Superior temporal gyrus (tissue), 1 donor: ENCODE measurements around the gene ITIH3.
"Not testable (repeated sequence)": the region's sequence is repeated elsewhere in the genome, so short reads cannot be mapped to it uniquely, and the experiment has no call there.

Source experiments
- DNase-seq: peaks from one replicate; pipeline ENCODE4 v3.0.0-alpha.2; 2016; ENCODE audit errors: extremely low spot score

ITIH3 gene

GRCh38 chr3:52794612-52795099 is at the start of gene ITIH3:
ITIH3 (plus strand) TSS chr3:52794796; CDS start chr3:52794804, 8 bp downstream.
- no peak for DNase-seq

GRCh38 chr3:52752045-52752660 is 42.4 kb upstream of the ITIH3 start:
- DNase-seq = no peak

- DNase-seq = no peak
These were observed 40.2 kb upstream of the ITIH3 start for GRCh38 chr3:52754373-52754772.

GRCh38 chr3:52756141-52756540 is 38.5 kb upstream of the ITIH3 start:
- no peak for DNase-seq

- no peak for DNase-seq
These were observed 31.1 kb upstream of the ITIH3 start for GRCh38 chr3:52763466-52763865.

GRCh38 chr3:52769786-52770455 is 24.7 kb upstream of the ITIH3 start:
- DNase-seq = no peak

- DNase-seq = peak; percentile 94
These were observed 23.9 kb upstream of the ITIH3 start, which contains the start of gene NEK4 for GRCh38 chr3:52770496-52771333. NEK4 (minus strand) TSS chr3:52770940; CDS start chr3:52770746, 194 bp downstream.

GRCh38 chr3:52771334-52771681 is 23.3 kb upstream of the ITIH3 start:
- no peak for DNase-seq

- DNase-seq = no peak
These were observed 22.9 kb upstream of the ITIH3 start for GRCh38 chr3:52771702-52772101.

GRCh38 chr3:52773361-52774065 is 21.1 kb upstream of the ITIH3 start:
- DNase-seq = no peak

- DNase-seq = no peak
These were observed 20.4 kb upstream of the ITIH3 start for GRCh38 chr3:52774066-52774713.

- DNase-seq = no peak
These were observed 19.4 kb upstream of the ITIH3 start for GRCh38 chr3:52774901-52775864.

GRCh38 chr3:52775877-52776276 is 18.7 kb upstream of the ITIH3 start:
- no peak for DNase-seq

- not testable (repeated sequence) for DNase-seq
These were observed 18.1 kb upstream of the ITIH3 start for GRCh38 chr3:52776486-52776885.

- DNase-seq = no peak
These were observed 17.3 kb upstream of the ITIH3 start, which contains the start of gene ITIH1 for GRCh38 chr3:52777127-52777958. ITIH1 (plus strand) TSS chr3:52777599; CDS start chr3:52777616, 17 bp downstream.

GRCh38 chr3:52777959-52778805 is 16.4 kb upstream of the ITIH3 start:
- no peak for DNase-seq

GRCh38 chr3:52779011-52779836 is 15.4 kb upstream of the ITIH3 start:
- DNase-seq = no peak
